Duodenal mucosa (tissue), 2 donors: ENCODE data around the gene TIGD2.

Source experiments
- H3K27ac ChIP-seq: one replicate; pipeline ENCODE4 v1.7.0; 2013; ENCODE audit warnings: low read depth, low read length
- H3K27me3 ChIP-seq, 2 donors: one replicate each; pipeline ENCODE4 v1.7.0; 2013; ENCODE audit warnings: low read length in 2 of 2, control low read depth in 1 of 2; ENCODE audit not compliant: insufficient read depth in 2 of 2, control insufficient read depth in 1 of 2
- H3K36me3 ChIP-seq, 2 donors: one replicate each; pipeline ENCODE4 v1.7.0; 2013; ENCODE audit warnings: low read length in 2 of 2, control low read depth in 1 of 2; ENCODE audit not compliant: insufficient read depth in 2 of 2, control insufficient read depth in 1 of 2
- H3K4me1 ChIP-seq, 2 donors: one replicate each; pipeline ENCODE4 v1.7.0; 2013; ENCODE audit warnings: low read length in 2 of 2, control low read depth in 1 of 2; ENCODE audit not compliant: insufficient read depth in 2 of 2, control insufficient read depth in 1 of 2
- H3K4me3 ChIP-seq, 2 donors: one replicate each; pipeline ENCODE4 v1.7.0; 2013; ENCODE audit warnings: low read length in 2 of 2, low read depth in 1 of 2
- H3K9ac ChIP-seq, 2 donors: one replicate each; pipeline ENCODE4 v1.7.0; 2013; ENCODE audit warnings: low read length in 2 of 2, low read depth in 1 of 2
- H3K9me3 ChIP-seq, 2 donors: one replicate each; pipeline ENCODE4 v1.7.0; 2013; ENCODE audit warnings: low read length in 2 of 2, control low read depth in 1 of 2; ENCODE audit not compliant: control insufficient read depth in 1 of 2

TIGD2 gene

GRCh38 chr4:89099471-89099870 lies 11.9 kb upstream of the TIGD2 start:
- Histone ChIP-seq H3K36me3 (no peaks in the 10 kb centered on the region), H3K4me3 (no peak overlapping the region), H3K9ac (no peak overlapping the region), H3K4me1 (no peaks in the 10 kb centered on the region), H3K9me3 (no peaks in the 10 kb centered on the region), H3K27ac (no peak overlapping the region), H3K27me3 (no peaks in the 10 kb centered on the region)

- no peaks in the 10 kb centered on the region for H3K36me3 ChIP-seq
- H3K9me3 ChIP-seq, result no peaks in the 10 kb centered on the region
- no peaks in the 10 kb centered on the region for H3K27me3 ChIP-seq
- no peaks in the 10 kb centered on the region for H3K4me1 ChIP-seq
- no peak overlapping the region for H3K4me3 ChIP-seq
- no peak overlapping the region for H3K27ac ChIP-seq
- H3K9ac ChIP-seq, result no peak overlapping the region
These were observed 10.5 kb upstream of the TIGD2 start for GRCh38 chr4:89100853-89101252.

- no peaks in the 10 kb centered on the region for H3K36me3 ChIP-seq
- H3K4me3 ChIP-seq, result no peak overlapping the region
- no peaks in the 10 kb centered on the region for H3K27me3 ChIP-seq
- H3K27ac ChIP-seq, result no peak overlapping the region
- H3K9ac ChIP-seq, result no peak overlapping the region
- no peaks in the 10 kb centered on the region for H3K9me3 ChIP-seq
- no peaks in the 10 kb centered on the region for H3K4me1 ChIP-seq
These were observed 9.8 kb upstream of the TIGD2 start for GRCh38 chr4:89101256-89102161.

GRCh38 chr4:89105726-89106125 lies 5.6 kb upstream of the TIGD2 start:
- peaks cover 0 to 5% of the 10 kb centered on the region in 2 donors for H3K27me3 ChIP-seq
- no peaks in the 10 kb centered on the region for H3K9me3 ChIP-seq
- H3K4me1 ChIP-seq, result peaks cover 4 to 9% of the 10 kb centered on the region in 2 donors
- no peak overlapping the region for H3K4me3 ChIP-seq
- no peak overlapping the region for H3K27ac ChIP-seq
- H3K36me3 ChIP-seq, result no peaks in the 10 kb centered on the region
- no peak overlapping the region for H3K9ac ChIP-seq

GRCh38 chr4:89108091-89108490 lies 3.2 kb upstream of the TIGD2 start:
- Histone ChIP-seq H3K4me1 (peaks cover 15 to 21% of the 10 kb centered on the region in 2 donors), H3K9ac (no peak overlapping the region), H3K27me3 (peaks cover 0 to 5% of the 10 kb centered on the region in 2 donors), H3K27ac (no peak overlapping the region), H3K4me3 (no peak overlapping the region), H3K9me3 (no peaks in the 10 kb centered on the region), H3K36me3 (no peaks in the 10 kb centered on the region)

- Histone ChIP-seq H3K9me3 (no peaks in the 10 kb centered on the region), H3K4me1 (peaks cover 15 to 21% of the 10 kb centered on the region in 2 donors), H3K27ac (no peak overlapping the region), H3K36me3 (no peaks in the 10 kb centered on the region), H3K4me3 (peak overlapping the region; percentile 70 to 82), H3K9ac (peak overlapping the region; percentile 67 to 71), H3K27me3 (peaks cover 0 to 5% of the 10 kb centered on the region in 2 donors)
These were observed 1.3 kb upstream of the TIGD2 start for GRCh38 chr4:89109841-89110540.

GRCh38 chr4:89110541-89110985 lies 770 bp upstream of the TIGD2 start:
- Histone ChIP-seq H3K9me3 (no peaks in the 10 kb centered on the region), H3K9ac (peak overlapping the region; percentile 67 to 71), H3K27ac (peak overlapping the region; percentile 15), H3K4me3 (peak overlapping the region; percentile 70 to 82), H3K36me3 (no peaks in the 10 kb centered on the region), H3K27me3 (peaks cover 0 to 5% of the 10 kb centered on the region in 2 donors), H3K4me1 (peaks cover 15 to 21% of the 10 kb centered on the region in 2 donors)

GRCh38 chr4:89111833-89112563 lies 665 bp downstream of the TIGD2 start:
- H3K4me1 ChIP-seq, result peaks cover 15 to 21% of the 10 kb centered on the region in 2 donors
- no peaks in the 10 kb centered on the region for H3K36me3 ChIP-seq
- peaks cover 0 to 5% of the 10 kb centered on the region in 2 donors for H3K27me3 ChIP-seq
- H3K9ac ChIP-seq, result peak overlapping the region; percentile 38 to 76
- H3K9me3 ChIP-seq, result no peaks in the 10 kb centered on the region
- peak overlapping the region; percentile 78 for H3K27ac ChIP-seq
- H3K4me3 ChIP-seq, result peak overlapping the region; percentile 82 to 85

- Histone ChIP-seq H3K4me3 (no peak overlapping the region), H3K36me3 (no peaks in the 10 kb centered on the region), H3K27me3 (peaks cover 0 to 5% of the 10 kb centered on the region in 2 donors), H3K9me3 (no peaks in the 10 kb centered on the region), H3K9ac (no peak overlapping the region), H3K4me1 (peaks cover 15 to 21% of the 10 kb centered on the region in 2 donors), H3K27ac (no peak overlapping the region)
These were observed 2.1 kb downstream of the TIGD2 start for GRCh38 chr4:89113415-89113814.
